Measurements from ENCODE around the gene EDEM3.

- TF ChIP-seq CTCF (IDR thresholded peaks at IDR 0.05): no peak
- TF ChIP-seq POLR2A (IDR thresholded peaks at IDR 0.05): no peak
- no peak for TF ChIP-seq POLR2AphosphoS5 (IDR thresholded peaks at IDR 0.05)
- no peak for TF ChIP-seq EP300 (IDR thresholded peaks at IDR 0.05; ENCODE audit: low read depth)
Measured at GRCh38 chr1:184686540-184686939, 68.1 kb downstream of the EDEM3 start.

Measured in transverse colon (tissue), 4 donors.